Limb (tissue), 2 donors: ENCODE data around the gene PLXNA2.

Experiments
- DNase-seq, 2 donors: peaks; one replicate each; pipeline ENCODE4 v3.0.0-alpha.2; 2016; ENCODE audit errors: extremely low spot score in 2 of 2

Gene PLXNA2

GRCh38 chr1:208207388-208208131 is 36.6 kb downstream of the PLXNA2 start:
- no peak for DNase-seq

GRCh38 chr1:208206092-208206698 is 38.0 kb downstream of the PLXNA2 start:
- no peak for DNase-seq

GRCh38 chr1:208205216-208206013 is 38.8 kb downstream of the PLXNA2 start:
- DNase-seq: no peak

- no peak for DNase-seq
Measured at GRCh38 chr1:208204779-208205178, 39.4 kb downstream of the PLXNA2 start.

- DNase-seq: no peak
Measured at GRCh38 chr1:208203848-208204609, 40.2 kb downstream of the PLXNA2 start.

- DNase-seq: peak in 1 of 2 donors; percentile 71
Measured at GRCh38 chr1:208203127-208203847, 40.9 kb downstream of the PLXNA2 start.

DNA sequence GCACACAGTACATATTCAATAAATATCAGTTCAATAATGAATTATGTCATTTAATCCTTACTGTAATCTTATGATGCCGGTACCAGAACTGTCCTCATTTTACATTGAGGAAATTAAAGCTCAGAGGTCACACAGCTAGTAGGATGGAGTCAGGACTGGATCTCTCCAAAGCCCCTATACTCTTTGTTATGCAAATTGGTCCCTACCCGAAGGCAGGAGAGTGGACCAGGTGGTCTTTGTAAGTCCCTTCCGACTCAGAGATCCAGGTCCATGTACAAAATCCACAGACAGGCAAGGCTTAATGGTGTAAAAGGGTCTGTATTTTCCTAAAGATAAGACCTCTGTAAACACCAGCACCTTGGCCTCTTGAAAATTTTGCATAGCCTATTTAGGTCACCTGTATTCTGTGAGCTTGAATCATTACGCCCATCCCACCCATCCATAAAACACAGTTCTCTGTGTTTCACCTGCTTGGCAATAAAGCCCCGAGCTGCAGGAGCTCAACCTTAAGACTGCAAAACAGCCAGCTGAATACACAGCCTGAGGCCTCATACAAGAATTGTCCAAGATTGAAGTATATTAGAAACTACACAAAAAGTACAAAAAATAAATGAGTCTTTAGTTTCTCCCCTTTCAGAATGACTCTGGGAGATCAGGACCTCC is 41.7 kb downstream of the PLXNA2 start:
- DNase-seq: no peak

DNA sequence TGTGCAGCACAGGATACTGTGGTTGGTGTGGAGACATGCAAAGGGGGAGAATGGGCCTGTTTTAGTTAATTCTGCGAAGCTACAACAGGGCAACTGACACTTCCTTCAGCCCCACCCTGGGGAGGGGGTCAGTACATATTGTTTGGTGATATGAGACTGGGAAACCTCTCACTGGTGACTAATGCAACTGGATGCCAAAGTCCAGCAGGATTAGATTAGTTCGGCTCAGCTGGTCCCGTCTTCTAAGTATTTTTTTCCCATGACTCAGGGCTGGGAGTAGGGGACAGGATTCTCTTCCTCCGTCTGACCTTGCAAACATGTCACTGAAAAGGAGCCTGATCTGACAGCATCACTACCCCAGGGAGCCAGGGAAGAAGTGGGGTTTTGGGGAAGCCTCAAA is 43.0 kb downstream of the PLXNA2 start:
- DNase-seq: no peak

GRCh38 chr1:208200116-208200515 is 44.1 kb downstream of the PLXNA2 start:
- no peak for DNase-seq

GRCh38 chr1:208198236-208198635 is 45.9 kb downstream of the PLXNA2 start:
- no peak for DNase-seq

GRCh38 chr1:208194944-208195343 is 49.2 kb downstream of the PLXNA2 start:
- DNase-seq: no peak

- DNase-seq: no peak
Measured at GRCh38 chr1:208192995-208193394, 51.2 kb downstream of the PLXNA2 start.

- DNase-seq: no peak
Measured at GRCh38 chr1:208190784-208191183, 53.4 kb downstream of the PLXNA2 start.

GRCh38 chr1:208189716-208190115 is 54.5 kb downstream of the PLXNA2 start:
- no peak for DNase-seq

GRCh38 chr1:208189183-208189582 is 55.0 kb downstream of the PLXNA2 start:
- no peak for DNase-seq

- no peak for DNase-seq
Measured at GRCh38 chr1:208188607-208189006, 55.6 kb downstream of the PLXNA2 start.

GRCh38 chr1:208187499-208188041 is 56.6 kb downstream of the PLXNA2 start:
- DNase-seq: no peak

DNA sequence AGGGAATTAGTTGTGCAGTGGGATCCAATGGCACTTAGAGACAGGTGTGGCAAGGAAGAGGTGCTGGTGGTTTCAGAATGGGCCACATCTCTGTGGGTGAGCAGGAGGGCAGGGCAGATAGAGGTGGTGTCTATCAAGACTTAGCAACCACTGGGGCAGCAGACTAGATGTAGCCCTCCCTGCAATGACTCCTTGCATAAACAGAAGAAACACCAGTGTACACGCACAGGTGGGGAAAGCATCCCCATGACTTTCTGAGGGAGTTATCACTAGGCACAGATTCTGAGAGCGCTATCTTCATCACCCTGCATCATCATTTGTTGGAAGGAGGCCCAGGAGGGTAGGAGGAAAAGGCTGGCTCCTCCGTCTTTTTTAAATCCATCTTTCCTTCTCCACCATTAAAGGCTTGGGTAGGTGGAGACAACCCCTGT is 58.4 kb downstream of the PLXNA2 start:
- DNase-seq: no peak

GRCh38 chr1:208184966-208185654 is 59.1 kb downstream of the PLXNA2 start:
- DNase-seq: no peak
